Stimulated activated CD4-positive, alpha-beta T cell treated with anti-CD3 and anti-CD28 coated beads, Interleukin-12 subunit alpha, Interleukin-12 subunit beta, amount 100 ng/mL, for 48 hours (primary cell): ENCODE results near the gene MZF1.
A peak's percentile ranks its signal among the peaks of the same experiment; 100 is the strongest.

Source experiments
- DNase-seq, 3 donors: peaks; one replicate each; pipeline ENCODE4 v3.0.0-alpha.2; 2020; ENCODE audit warnings: low read depth in 2 of 3, low spot score in 1 of 3

MZF1 gene

GRCh38 chr19:58515259-58515658 lies 57.9 kb downstream of the MZF1 start:
- DNase-seq: no peak

GRCh38 chr19:58514564-58515022 lies 58.5 kb downstream of the MZF1 start:
- DNase-seq: no peak

GRCh38 chr19:58513694-58514563 lies 59.2 kb downstream of the MZF1 start:
- DNase-seq: peak; percentile 92 to 97 (median 94)

- no peak for DNase-seq
These were observed 59.9 kb downstream of the MZF1 start for GRCh38 chr19:58513213-58513693.
